ENCODE results near the gene ASXL2. TPM values are rescaled to one million over a fixed set of nuclear protein-coding genes. Genes with fewer than 3 reads are reported as not detected.
A peak's percentile ranks its signal among the peaks of the same experiment; 100 is the strongest.

Gene ASXL2
- total and polyA plus RNA-seq, 2 of the 13 experiments (the other 11 are each of a cell fraction or from before 2014, with no cell fraction given): 12.1 to 19.2 TPM

DNA sequence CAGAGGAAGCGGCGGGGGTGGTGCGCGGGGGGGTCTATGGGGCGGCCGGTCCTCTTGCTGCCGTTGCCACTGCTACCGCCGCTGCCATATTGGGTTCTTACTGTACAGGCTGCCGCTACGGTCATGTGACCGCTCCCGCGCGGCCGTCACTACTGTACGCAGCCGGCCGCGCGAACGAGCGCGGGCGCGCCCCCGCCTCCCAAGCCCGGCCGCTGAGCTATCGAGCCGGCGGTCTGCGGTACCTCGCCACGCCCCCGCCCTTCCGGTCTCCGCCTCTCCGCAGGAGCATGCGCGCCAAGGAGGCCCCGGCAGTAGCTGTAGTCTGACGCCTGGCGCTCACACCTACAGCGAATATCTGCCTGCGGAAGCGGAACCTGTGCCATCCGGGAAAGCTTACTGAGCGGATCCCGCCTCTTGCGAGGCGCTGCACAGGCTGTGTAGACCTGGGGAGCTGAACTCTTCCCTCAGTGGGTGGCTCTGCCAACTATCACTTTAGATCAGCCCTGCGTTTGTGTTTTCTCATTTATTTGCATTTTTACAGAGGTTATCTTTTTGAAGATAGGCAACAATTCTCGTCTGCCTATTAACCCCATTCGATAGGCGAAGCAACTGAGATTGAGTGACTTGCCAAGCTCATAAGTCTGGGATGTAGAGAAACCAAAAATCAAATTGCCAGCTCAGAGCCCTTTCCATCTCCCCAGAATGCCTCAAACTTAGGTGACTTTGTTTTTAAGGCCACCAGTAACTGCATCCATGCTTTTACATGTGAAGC, at the start of gene ASXL2 (continued):
- TF ChIP-seq, protein P1, sequence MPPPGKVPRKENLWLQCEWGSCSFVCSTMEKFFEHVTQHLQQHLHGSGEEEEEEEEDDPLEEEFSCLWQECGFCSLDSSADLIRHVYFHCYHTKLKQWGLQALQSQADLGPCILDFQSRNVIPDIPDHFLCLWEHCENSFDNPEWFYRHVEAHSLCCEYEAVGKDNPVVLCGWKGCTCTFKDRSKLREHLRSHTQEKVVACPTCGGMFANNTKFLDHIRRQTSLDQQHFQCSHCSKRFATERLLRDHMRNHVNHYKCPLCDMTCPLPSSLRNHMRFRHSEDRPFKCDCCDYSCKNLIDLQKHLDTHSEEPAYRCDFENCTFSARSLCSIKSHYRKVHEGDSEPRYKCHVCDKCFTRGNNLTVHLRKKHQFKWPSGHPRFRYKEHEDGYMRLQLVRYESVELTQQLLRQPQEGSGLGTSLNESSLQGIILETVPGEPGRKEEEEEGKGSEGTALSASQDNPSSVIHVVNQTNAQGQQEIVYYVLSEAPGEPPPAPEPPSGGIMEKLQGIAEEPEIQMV (CRISPR knock-in tag; IDR thresholded peaks at IDR 0.05; ENCODE audit: low read depth): no peak
- TF ChIP-seq ZNF772 (CRISPR knock-in tag; IDR thresholded peaks at IDR 0.05) (peak; percentile 31; the same call in 1 of the 2 replicates), ZNF850 (CRISPR knock-in tag; conservative IDR thresholded peaks at IDR 0.05) (no peak), NR2C2 (CRISPR knock-in tag; IDR thresholded peaks at IDR 0.05; ENCODE audit: borderline replicate concordance) (peak; percentile 62; the same call in 1 of the 2 replicates), PHF5A (CRISPR knock-in tag; IDR thresholded peaks at IDR 0.05; ENCODE audit: low read depth, unreplicated experiment) (no peak), KDM4B (CRISPR knock-in tag; IDR thresholded peaks at IDR 0.05) (peak; percentile 29; the same call in 1 of the 2 replicates), ZNF33B (CRISPR knock-in tag; IDR thresholded peaks at IDR 0.05) (no peak), ZNF776 (CRISPR knock-in tag; IDR thresholded peaks at IDR 0.05) (no peak; the same call in 1 of the 2 replicates), ZNF317 (CRISPR knock-in tag; IDR thresholded peaks at IDR 0.05) (no peak), ZNF569 (CRISPR knock-in tag; IDR thresholded peaks at IDR 0.05; ENCODE audit: borderline replicate concordance) (peak; percentile 91; the same call in 1 of the 2 replicates), MYNN (CRISPR knock-in tag; IDR thresholded peaks at IDR 0.05; ENCODE audit: low read depth) (no peak), RARG (CRISPR knock-in tag; IDR thresholded peaks at IDR 0.05; ENCODE audit: low read depth) (no peak), REPIN1 (CRISPR knock-in tag; IDR thresholded peaks at IDR 0.05; ENCODE audit: borderline replicate concordance, low read depth) (peak; percentile 87), IKZF4 (CRISPR knock-in tag; IDR thresholded peaks at IDR 0.05; ENCODE audit: borderline replicate concordance, low read depth, not compliant biosample characterization) (no peak), BCL6 (CRISPR knock-in tag; IDR thresholded peaks at IDR 0.05) (0 out of 2 replicates have a peak, but pooled peaks have one; percentile 13), NR2F1 (CRISPR knock-in tag; IDR thresholded peaks at IDR 0.05) (no peak; a peak in 1 of 4 replicates), ARNTL (CRISPR knock-in tag; IDR thresholded peaks at IDR 0.05) (no peak), HNF4A (CRISPR knock-in tag; IDR thresholded peaks at IDR 0.05) (peak; percentile 10; the same call in 1 of the 2 replicates)
- TF ChIP-seq, protein P2, sequence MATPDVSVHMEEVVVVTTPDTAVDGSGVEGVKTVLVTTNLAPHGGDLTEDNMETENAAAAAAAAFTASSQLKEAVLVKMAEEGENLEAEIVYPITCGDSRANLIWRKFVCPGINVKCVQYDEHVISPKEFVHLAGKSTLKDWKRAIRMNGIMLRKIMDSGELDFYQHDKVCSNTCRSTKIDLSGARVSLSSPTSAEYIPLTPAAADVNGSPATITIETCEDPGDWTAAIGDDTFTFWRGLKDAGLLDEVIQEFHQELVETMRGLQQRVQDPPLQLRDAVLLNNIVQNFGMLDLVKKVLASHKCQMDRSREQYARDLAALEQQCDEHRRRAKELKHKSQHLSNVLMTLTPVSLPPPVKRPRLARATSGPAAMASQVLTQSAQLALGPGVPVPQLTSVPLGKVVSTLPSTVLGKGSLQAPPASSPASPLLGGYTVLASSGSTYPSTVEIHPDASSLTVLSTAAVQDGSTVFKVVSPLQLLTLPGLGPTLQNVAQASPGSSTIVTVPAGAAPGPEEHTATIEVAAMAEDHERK (CRISPR knock-in tag; IDR thresholded peaks at IDR 0.05; ENCODE audit: low read depth): peak; percentile 86
- TF ChIP-seq, protein P3, sequence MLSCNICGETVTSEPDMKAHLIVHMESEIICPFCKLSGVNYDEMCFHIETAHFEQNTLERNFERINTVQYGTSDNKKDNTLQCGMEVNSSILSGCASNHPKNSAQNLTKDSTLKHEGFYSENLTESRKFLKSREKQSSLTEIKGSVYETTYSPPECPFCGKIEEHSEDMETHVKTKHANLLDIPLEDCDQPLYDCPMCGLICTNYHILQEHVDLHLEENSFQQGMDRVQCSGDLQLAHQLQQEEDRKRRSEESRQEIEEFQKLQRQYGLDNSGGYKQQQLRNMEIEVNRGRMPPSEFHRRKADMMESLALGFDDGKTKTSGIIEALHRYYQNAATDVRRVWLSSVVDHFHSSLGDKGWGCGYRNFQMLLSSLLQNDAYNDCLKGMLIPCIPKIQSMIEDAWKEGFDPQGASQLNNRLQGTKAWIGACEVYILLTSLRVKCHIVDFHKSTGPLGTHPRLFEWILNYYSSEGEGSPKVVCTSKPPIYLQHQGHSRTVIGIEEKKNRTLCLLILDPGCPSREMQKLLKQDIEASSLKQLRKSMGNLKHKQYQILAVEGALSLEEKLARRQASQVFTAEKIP (CRISPR knock-in tag; IDR thresholded peaks at IDR 0.05; ENCODE audit: borderline replicate concordance): no peak
- TF ChIP-seq, protein P4, sequence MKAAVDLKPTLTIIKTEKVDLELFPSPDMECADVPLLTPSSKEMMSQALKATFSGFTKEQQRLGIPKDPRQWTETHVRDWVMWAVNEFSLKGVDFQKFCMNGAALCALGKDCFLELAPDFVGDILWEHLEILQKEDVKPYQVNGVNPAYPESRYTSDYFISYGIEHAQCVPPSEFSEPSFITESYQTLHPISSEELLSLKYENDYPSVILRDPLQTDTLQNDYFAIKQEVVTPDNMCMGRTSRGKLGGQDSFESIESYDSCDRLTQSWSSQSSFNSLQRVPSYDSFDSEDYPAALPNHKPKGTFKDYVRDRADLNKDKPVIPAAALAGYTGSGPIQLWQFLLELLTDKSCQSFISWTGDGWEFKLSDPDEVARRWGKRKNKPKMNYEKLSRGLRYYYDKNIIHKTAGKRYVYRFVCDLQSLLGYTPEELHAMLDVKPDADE (CRISPR knock-in tag; IDR thresholded peaks at IDR 0.05): peak; percentile 79; the same call in 1 of the 2 replicates
